Activated CD4-positive, CD25-positive, alpha-beta regulatory T cell treated with anti-CD3 and anti-CD28 coated beads, Interleukin-2, amount 50 U/mL, for 24 hours (primary cell): ENCODE results near the gene ARID5B.
A peak's percentile ranks its signal among the peaks of the same experiment; 100 is the strongest.
"Not testable (repeated sequence)": the region's sequence is repeated elsewhere in the genome, so short reads cannot be mapped to it uniquely, and the experiment has no call there.

Experiments used
- ATAC-seq, 2 donors: fragments of 150-1000 bp; cut with Tn5 transposase; one replicate each; pipeline ENCODE4 v1.10.0; 2021; ENCODE audit warnings: mild to moderate bottlenecking in 1 of 2, moderate library complexity in 1 of 2

ARID5B gene, protein sequence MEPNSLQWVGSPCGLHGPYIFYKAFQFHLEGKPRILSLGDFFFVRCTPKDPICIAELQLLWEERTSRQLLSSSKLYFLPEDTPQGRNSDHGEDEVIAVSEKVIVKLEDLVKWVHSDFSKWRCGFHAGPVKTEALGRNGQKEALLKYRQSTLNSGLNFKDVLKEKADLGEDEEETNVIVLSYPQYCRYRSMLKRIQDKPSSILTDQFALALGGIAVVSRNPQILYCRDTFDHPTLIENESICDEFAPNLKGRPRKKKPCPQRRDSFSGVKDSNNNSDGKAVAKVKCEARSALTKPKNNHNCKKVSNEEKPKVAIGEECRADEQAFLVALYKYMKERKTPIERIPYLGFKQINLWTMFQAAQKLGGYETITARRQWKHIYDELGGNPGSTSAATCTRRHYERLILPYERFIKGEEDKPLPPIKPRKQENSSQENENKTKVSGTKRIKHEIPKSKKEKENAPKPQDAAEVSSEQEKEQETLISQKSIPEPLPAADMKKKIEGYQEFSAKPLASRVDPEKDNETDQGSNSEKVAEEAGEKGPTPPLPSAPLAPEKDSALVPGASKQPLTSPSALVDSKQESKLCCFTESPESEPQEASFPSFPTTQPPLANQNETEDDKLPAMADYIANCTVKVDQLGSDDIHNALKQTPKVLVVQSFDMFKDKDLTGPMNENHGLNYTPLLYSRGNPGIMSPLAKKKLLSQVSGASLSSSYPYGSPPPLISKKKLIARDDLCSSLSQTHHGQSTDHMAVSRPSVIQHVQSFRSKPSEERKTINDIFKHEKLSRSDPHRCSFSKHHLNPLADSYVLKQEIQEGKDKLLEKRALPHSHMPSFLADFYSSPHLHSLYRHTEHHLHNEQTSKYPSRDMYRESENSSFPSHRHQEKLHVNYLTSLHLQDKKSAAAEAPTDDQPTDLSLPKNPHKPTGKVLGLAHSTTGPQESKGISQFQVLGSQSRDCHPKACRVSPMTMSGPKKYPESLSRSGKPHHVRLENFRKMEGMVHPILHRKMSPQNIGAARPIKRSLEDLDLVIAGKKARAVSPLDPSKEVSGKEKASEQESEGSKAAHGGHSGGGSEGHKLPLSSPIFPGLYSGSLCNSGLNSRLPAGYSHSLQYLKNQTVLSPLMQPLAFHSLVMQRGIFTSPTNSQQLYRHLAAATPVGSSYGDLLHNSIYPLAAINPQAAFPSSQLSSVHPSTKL

DNA sequence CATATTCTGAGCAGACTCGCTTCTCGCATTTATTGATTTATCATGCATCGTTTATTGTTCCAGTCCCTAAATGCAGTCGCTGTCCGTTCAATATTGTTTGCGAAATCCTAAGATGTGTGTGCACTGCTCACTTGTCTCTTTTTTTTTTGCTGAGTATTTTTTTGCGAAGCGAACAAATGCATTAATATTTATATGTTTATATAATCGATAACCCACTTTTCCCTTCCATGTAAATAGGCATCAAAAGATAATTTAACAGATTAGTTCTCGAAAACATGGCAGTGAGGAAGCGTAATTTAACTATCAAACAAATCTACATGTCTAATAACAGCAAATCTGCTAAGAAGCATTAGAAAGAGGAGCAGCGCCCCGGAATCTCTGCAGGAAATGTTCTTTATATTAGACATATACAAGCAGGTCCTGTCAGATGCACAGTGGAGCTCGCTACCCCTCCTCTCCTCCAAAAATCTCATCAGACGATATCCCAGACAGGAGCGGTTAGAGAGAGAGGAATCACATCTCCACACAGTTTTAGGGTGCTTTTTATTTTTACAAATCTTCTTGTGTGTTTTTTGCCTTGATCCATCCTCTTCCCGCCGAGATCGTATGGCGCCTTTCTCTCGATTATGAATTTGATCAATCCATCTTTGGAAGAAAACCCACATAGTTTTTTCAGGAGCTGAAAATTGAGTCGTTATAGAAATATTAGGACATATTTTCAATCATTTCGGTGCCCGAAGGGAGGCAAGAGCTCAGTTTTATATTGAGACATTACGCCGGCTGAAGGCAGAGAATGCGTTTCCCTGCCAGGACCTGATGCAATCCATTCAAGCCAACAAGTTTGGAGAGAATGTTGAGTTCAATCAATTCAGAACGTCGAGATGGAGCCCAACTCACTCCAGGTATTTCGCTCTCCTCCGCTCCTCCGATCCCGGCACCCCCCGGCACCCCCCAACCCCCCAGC, at the start of gene ARID5B:
ARID5B (plus strand) TSS at position 871 of the 964 bp plus-strand sequence; CDS start at position 882, 11 bp downstream.
- no peak for ATAC-seq

DNA sequence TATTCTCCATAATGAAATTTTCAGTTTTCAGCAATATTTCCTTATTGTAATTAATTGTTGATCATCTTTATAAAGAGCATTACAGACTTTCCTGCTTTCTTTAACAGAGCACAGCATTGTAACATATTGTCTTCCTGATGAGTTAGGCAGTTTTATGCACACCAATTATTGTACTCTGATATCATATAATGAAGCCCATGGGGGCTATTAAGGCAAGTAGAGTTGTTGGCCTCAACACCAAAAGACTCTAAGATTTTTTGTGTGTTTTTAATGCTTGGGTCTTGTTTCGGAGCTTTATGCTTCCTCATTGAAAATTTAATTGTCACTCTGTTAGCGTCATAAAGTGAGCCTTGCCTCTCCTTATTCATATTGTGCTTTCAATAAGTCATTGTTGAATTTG, 49.2 kb upstream of the ARID5B start:
- no peak for ATAC-seq

DNA sequence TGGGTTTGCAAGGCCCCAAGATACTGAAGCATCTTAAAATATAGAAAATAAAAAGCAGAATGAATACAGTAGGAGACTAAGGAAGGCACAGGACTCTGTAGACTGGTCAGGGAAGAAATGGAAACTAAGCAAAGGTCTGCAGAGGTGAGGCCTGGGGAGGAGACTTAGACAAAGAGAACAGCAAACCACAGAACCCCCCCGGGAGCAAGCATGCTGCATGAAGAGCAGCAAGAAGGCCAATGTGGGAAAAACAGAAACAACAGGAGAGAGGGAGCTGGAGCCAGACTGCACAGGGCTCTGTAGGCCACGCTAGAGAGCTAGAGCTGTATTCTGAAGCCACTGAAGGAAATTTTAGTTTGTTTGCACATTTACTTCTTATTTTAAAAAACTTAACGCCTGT, 45.7 kb upstream of the ARID5B start:
- no peak for ATAC-seq

DNA sequence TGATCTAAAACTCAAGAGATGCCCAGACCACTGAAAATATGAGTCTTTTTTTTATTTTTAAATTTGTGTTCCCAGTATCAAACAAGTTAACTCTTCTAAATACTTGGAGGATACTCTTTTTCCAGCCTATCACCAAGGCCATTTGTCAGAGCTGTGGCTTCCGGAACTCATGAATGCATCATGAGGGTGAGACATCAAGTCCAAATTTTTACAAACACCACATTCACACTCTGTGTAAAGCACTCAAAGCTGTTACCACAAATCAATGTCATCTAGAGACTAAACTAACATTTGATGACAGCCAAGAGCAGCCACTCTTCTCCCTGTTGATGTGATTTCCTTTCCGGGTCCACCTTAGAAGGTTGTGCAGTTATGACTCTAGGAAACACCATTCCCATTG, 43.8 kb upstream of the ARID5B start:
- ATAC-seq = no peak

DNA sequence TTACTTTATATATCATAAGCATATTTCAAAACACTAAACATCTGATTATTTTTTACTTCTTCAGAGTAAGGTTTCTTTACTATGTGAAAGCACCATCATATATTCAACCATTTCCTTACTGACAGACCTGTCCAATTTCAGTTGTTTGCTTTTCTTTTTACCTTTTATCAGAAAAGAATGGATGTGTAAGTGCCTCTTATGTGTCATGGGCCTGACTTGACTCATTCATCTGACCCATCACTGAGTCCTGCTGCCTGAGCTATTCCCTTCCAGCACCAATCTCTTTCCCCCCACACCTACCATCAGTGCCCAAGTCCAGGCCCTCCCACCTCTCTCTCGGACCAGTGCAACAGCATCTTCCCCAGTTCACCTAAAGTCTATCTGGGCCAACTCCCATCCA, 41.7 kb upstream of the ARID5B start:
- no peak for ATAC-seq

DNA sequence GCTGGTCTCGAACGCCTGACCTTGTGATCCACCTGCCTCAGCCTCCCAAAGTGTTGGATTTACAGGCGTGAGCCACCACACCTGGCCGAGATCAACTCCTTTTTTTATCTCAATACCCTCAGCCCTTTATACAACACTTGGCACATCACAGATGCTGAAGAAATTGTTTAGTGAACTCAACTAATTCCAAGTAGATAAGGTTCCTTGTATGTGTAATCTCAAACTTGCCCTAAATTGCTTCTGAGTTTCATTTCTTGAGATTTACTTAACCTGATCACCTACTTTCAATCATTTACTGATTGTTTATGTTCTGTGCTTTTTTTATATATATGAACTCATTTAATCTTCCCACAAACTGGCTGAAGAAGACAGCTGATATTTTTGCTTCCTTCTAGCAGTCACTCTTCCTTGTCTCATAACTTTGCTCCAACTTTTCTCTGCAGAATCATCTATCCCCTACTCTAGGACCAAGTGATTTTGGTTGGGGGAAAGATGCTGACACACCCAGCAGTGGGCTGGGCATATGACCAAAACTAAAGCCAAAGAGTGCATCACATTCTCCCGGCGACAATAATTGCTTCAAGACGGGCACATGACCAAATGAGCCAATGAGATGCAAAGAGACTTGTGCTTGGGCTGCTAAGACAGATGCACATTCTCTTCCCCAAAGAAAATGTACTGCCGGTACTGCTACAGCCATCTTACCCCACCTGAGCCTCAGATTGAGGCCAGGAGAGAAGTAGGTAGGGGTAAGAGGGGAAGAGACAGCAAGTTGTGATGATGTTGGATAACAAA, 40.3 kb upstream of the ARID5B start:
- ATAC-seq = no peak

DNA sequence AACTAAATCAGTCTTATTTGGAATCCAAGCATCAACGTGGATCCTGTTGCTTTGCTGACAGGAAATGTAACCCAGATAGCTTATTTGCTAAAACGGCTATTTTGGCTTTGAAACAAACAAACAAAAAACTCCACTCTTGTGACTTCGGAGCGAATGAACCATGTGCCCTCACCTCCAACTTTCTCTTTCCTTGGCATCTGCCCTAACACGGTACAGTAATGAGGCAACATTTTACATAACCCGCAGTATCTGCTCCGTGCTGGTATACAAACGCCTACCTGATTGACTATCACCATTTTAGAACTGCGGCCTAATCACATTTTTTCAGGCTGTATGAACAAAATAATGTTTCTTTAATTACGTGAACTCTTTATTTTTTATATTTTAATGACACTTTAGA, 37.5 kb upstream of the ARID5B start:
- no peak for ATAC-seq

DNA sequence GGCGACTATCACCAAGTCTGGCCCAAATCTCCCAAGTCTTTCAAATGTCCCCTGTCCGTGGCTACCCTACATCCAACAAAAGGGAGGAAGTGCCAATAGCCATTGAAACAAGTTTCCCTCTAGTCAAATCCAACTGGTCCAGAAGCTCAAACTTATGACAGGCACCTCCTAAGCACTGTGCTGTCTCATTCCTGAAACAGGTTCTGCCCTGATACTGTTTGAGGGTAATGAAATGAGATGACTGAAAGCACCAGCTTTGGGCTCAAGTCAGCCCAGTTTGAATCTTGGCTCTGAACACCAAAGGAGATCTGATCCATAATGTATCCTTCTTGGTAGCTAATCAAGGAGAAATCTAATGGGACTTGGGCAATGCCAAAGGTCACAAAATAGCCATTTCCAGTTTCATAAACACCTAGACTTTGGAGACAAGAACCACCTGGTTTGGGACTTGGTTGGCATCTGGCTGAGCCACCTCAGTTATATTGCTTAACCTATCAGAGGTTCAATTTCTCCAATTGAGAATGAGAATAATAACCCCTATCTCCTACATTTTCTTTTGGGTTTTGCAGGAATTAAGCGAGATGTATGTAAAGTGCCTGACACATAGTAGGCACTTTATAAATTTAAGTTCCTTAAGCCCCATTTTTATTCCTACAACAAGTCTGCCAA, 34.7 kb upstream of the ARID5B start:
- ATAC-seq = peak in 1 of 2 donors; percentile 36

DNA sequence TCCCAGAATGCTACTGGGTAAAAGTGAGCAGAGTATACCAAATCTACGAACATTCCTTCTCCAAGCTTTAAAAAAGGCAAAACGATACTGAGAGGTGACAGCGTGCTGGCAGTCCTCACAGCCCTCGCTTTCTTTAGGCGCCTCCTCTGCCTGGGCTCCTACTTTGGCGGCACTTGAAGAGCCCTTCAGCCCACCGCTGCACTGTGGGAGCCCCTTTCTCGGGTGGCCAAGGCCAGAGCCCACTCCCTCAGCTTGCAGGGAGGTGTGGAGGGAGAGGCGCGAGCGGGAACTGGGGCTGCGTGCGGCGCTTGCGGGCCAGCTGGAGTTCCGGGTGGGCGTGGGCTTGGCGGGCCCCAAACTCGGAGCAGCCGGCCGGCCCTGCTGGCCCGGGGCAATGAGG, 34.1 kb upstream of the ARID5B start:
- not testable (repeated sequence) for ATAC-seq

DNA sequence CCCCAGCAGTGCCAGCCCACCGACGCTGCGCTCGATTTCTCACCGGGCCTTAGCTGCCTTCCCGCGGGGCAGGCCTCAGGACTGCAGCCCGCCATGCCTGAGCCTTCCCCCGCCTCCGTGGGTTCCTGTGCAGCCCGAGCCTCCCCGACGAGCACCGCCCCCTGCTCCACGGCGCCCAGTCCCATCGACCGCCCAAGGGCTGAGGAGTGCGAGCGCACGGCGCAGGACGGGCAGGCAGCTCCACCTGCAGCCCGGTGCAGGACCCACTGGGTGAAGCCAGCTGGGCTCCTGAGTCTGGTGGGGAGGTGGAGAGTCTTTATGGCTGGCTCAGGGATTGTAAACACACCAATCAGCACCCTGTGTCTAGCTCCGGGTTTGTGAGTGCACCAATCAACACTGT, 33.7 kb upstream of the ARID5B start:
- not testable (repeated sequence) for ATAC-seq

DNA sequence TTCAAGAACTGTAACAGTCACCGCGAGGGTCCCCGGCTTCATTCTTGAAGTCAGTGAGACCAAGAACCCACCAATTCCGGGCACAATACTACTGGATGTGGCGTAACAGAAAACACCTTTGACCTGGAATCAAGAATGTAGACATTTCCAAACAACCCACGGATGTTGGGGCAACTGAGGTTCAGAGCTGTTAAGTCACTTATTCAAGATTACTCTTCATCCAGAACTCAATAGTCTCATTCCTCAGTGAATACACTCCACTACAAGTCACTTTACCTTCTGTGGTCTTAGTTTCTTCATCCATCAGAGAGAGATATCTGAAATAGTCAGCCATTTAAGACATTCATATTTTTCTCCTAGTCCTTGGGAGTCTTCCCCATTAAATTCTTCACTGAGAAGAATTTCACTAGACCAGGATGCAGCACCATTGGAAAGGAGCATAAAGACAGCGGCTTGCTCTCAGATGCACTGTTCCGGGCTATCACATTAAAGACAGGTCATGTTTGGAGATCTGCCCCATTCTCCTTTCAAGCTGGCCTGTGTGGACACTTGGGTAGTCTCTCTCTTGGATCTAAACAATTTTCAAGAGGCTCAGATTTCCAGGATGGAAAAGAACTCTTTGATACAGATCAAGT, 32.3 kb upstream of the ARID5B start:
- no peak for ATAC-seq

DNA sequence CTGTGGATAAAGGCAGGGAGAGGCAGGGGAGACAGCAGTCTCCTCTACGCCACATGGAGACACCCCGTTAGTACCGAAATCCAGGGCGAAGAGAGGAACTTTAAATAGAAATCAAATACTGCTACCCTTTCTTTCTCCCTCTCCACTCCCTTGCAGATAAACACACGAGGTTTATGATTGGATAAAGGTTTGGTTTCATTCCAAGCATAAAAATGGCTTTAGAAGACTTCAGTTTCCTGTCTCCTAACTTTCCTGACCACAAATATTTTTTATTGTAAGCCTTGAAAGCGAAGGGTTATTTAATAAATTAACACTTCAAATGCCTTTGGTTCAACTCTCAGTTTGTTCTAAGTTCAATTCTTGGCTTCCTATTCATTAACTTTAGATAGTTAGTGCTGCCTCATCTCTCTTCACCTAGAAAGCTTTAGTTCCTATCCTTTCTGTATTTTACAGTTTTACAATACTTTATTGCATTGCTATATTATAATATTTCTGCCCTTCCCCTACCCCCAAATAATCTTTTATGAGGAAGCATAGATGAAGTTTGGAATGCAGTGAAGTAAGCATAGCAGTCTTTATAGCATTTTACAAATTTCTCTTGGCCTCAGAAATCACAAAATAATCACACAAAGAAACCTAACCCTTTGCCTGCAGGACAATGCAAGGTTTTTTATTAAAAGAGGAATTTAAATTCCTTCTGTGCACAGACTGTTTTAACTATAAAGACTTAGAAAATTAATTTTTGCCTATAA, 31.5 kb upstream of the ARID5B start:
- no peak for ATAC-seq

DNA sequence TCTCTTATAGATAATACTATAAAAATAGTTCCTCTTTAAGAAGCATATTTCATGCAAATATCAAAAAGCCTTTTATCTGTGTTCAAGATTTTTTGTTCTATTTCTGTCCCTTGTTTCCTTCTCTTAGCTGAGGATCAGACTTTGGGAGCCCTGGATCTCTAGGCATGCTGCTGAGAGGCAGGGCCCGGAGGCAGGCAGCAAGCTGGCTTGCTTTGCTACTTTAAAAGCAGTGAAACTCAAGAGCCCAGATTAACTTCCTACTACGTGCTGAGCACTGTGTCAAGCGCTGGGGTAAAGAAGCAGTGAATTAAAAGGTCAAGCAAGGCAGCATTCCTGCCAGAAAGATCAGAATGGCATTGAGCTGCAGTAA, 31.0 kb upstream of the ARID5B start:
- no peak for ATAC-seq

DNA sequence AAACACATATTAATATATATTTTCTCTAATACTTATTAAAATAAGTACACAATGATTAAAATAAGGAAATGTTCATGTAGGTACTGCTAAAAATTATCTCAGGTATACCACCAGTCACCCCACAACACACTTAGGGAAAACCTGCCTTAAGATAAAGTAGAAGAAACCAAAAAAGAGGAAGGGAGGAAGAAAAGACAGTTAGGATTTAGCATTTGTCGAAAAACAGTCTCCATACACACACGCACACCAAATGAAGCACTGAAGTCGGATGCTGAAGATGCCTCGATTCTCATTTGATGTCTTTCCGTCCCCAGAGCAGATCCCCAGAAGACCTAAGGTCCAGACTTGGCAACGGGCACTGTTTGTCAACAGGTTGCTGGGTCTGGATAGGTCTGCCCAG, 30.0 kb upstream of the ARID5B start:
- no peak for ATAC-seq

DNA sequence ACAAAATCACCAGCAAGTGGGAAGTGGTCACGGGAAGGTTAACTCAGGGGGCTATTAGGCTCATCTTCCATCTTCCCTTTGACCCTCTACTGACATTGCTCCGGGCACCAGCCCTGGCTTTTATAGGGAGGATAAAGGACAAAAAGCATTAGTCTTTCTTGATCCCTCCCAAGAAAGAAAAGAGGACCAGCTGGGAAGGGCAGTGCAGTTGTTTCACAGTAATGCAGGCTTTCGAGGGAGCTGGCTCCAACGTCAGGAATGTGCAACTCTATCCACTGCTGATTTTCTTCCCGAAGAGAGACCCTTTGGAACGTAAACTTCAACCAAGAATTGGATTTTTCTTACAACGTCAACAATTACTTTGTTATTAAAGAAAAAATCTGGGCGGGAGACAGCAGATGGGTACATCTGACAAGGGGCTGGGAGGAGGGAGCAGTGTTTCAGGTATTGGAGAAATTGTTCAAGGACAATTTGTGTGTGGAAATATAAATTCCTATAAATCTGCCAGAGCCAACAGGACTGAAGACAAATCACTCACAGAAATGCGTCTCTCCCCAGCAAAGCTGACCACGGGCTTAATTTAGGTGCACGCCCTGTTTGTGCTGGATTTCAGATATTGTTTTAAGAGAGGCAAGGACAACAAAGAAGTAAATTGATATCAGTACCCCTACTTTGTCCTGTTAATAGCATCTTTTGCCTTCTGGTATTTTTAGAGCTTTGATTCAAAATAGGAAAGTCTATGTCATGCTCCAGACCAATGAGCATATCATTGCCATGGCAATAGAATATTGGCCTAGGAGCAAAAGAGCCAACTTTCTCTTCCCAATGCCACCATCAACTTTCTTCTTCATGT, 23.4 kb upstream of the ARID5B start:
- ATAC-seq = no peak

DNA sequence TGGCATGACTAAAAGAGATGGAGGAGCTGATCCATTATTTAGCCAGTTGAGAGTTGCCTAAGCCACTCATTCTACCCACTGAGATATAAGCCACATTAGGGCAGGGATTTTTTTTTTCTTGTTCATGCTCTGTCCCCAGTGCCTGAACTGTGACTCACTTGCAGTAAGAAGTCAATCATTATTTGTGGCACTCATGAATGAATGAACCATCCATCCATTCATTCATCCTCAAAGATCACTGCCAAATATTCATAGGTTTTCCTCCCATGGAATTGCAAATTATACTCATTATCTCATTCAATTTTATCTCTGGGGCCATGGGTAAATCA, 22.8 kb upstream of the ARID5B start:
- no peak for ATAC-seq

DNA sequence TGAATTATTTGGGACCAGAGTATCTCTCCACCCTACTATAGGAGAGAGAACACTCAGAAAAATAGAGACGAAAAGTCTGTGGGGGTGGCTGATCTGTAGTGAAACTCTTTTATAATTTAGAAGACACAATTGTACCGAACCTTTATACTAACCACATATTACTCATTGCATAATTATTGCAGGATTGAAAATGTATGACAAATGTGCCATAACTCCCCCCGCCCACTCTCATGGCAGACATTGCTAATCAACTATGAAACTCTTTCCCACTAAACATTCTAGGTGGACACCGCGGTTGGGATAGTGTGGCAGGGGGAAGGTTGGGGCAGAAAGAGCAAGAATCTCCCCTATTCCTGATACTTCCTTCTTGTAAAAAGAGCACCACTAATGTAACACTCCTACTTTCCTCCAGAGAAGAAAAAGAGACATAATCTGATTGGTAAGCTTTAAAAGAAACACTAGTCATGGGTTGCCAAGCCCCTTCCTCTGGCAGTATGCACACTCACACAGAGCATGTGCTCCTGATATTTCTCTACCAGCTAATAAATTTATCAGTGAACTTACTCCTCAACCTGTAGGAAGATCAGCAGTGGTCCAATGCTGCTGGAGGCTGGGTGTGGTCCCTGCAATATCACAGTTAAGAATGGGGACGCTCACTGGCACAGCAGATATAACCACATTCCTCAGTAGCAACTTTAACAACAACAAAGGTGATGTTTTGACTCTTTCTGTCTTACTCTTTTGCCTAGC, 18.7 kb upstream of the ARID5B start:
- ATAC-seq = peak; percentile 98
